ENCODE data around the gene NCOA1. TPM values are rescaled to one million over a fixed set of nuclear protein-coding genes. Genes with fewer than 3 reads are reported as not detected.

NCOA1 gene
- total RNA-seq, 1 experiment from 2014 or later: 4.1 TPM

- Histone ChIP-seq H3K4me2 (ENCODE audit: low read depth, low read length, poor library complexity, severe bottlenecking) (no peak overlapping the region), H2AFZ (ENCODE audit: low read length) (no peak overlapping the region), H3K79me2 (ENCODE audit: low read length) (no peaks in the 10 kb centered on the region), H3K4me3 (ENCODE audit: low read length) (no peak overlapping the region), H3K9ac (ENCODE audit: low read length) (no peak overlapping the region), H3K36me3 (ENCODE audit: insufficient read depth, low read length) (no peaks in the 10 kb centered on the region), H4K20me1 (ENCODE audit: insufficient read depth, low read depth, low read length) (0 out of 2 replicates have a peak, but pooled peaks cover 3% of the 10 kb centered on the region), H3K9me3 (ENCODE audit: low read length) (no peaks in the 10 kb centered on the region), H3K4me1 (ENCODE audit: low read length) (peaks cover 4% of the 10 kb centered on the region; the same call in 1 of the 2 replicates), H3K27ac (ENCODE audit: low read length) (no peak overlapping the region), H3K9me2 (replicated peaks; ENCODE audit: insufficient read depth, low read length) (no peaks in the 10 kb centered on the region), H3K27me3 (ENCODE audit: low read length) (no peaks in the 10 kb centered on the region)
- DNase-seq: peak; percentile 23
These were observed 151.3 kb downstream of the NCOA1 start for GRCh38 chr2:24642351-24642750.

- Histone ChIP-seq H3K79me2 (ENCODE audit: low read length) (no peaks in the 10 kb centered on the region), H3K4me1 (ENCODE audit: low read length) (peaks cover 4% of the 10 kb centered on the region; the same call in 1 of the 2 replicates), H3K36me3 (ENCODE audit: insufficient read depth, low read length) (no peaks in the 10 kb centered on the region), H3K4me2 (ENCODE audit: low read depth, low read length, poor library complexity, severe bottlenecking) (no peak overlapping the region), H4K20me1 (ENCODE audit: insufficient read depth, low read depth, low read length) (0 out of 2 replicates have a peak, but pooled peaks cover 3% of the 10 kb centered on the region), H3K9me2 (replicated peaks; ENCODE audit: insufficient read depth, low read length) (no peaks in the 10 kb centered on the region), H3K27me3 (ENCODE audit: low read length) (no peaks in the 10 kb centered on the region), H3K4me3 (ENCODE audit: low read length) (no peak overlapping the region), H3K9me3 (ENCODE audit: low read length) (no peaks in the 10 kb centered on the region), H2AFZ (ENCODE audit: low read length) (no peak overlapping the region), H3K9ac (ENCODE audit: low read length) (no peak overlapping the region), H3K27ac (ENCODE audit: low read length) (no peak overlapping the region)
- peak; percentile 30 for DNase-seq
These were observed 152.0 kb downstream of the NCOA1 start for GRCh38 chr2:24643051-24643450.

- Histone ChIP-seq H3K79me2 (ENCODE audit: low read length) (no peaks in the 10 kb centered on the region), H3K4me3 (ENCODE audit: low read length) (no peak overlapping the region), H3K9ac (ENCODE audit: low read length) (no peak overlapping the region), H3K4me2 (ENCODE audit: low read depth, low read length, poor library complexity, severe bottlenecking) (no peak overlapping the region), H3K36me3 (ENCODE audit: insufficient read depth, low read length) (no peaks in the 10 kb centered on the region), H3K9me3 (ENCODE audit: low read length) (no peaks in the 10 kb centered on the region), H3K27ac (ENCODE audit: low read length) (no peak overlapping the region), H3K4me1 (ENCODE audit: low read length) (peaks cover 4% of the 10 kb centered on the region; the same call in 1 of the 2 replicates), H4K20me1 (ENCODE audit: insufficient read depth, low read depth, low read length) (0 out of 2 replicates have a peak, but pooled peaks cover 3% of the 10 kb centered on the region), H2AFZ (ENCODE audit: low read length) (no peak overlapping the region), H3K9me2 (replicated peaks; ENCODE audit: insufficient read depth, low read length) (no peaks in the 10 kb centered on the region), H3K27me3 (ENCODE audit: low read length) (no peaks in the 10 kb centered on the region)
- DNase-seq: no peak
These were observed 153.0 kb downstream of the NCOA1 start for GRCh38 chr2:24644032-24644431.

GRCh38 chr2:24650997-24651642, 160.1 kb downstream of the NCOA1 start:
- no peak overlapping the region for H3K4me2 ChIP-seq (ENCODE audit: low read depth, low read length, poor library complexity, severe bottlenecking)
- H3K4me3 ChIP-seq (ENCODE audit: low read length): no peak overlapping the region
- H3K36me3 ChIP-seq (ENCODE audit: insufficient read depth, low read length): no peaks in the 10 kb centered on the region
- no peak overlapping the region for H2AFZ ChIP-seq (ENCODE audit: low read length)
- H3K9me3 ChIP-seq (ENCODE audit: low read length): no peaks in the 10 kb centered on the region
- no peaks in the 10 kb centered on the region for H3K79me2 ChIP-seq (ENCODE audit: low read length)
- DNase-seq: no peak
- no peaks in the 10 kb centered on the region for H3K9me2 ChIP-seq (replicated peaks; ENCODE audit: insufficient read depth, low read length)
- no peak overlapping the region for H3K9ac ChIP-seq (ENCODE audit: low read length)
- no peak overlapping the region for H3K27ac ChIP-seq (ENCODE audit: low read length)
- no peaks in the 10 kb centered on the region for H3K27me3 ChIP-seq (ENCODE audit: low read length)
- H3K4me1 ChIP-seq (ENCODE audit: low read length): peaks cover 10% of the 10 kb centered on the region
- peaks cover 12% of the 10 kb centered on the region; the same call in 1 of the 2 replicates for H4K20me1 ChIP-seq (ENCODE audit: insufficient read depth, low read depth, low read length)

- Histone ChIP-seq H3K9ac (ENCODE audit: low read length) (no peak overlapping the region), H4K20me1 (ENCODE audit: insufficient read depth, low read depth, low read length) (peaks cover 16% of the 10 kb centered on the region; the same call in 1 of the 2 replicates)
These were observed 160.6 kb downstream of the NCOA1 start for GRCh38 chr2:24651643-24652003.

GRCh38 chr2:24652265-24653182, 161.5 kb downstream of the NCOA1 start:
- Histone ChIP-seq H3K4me3 (ENCODE audit: low read length) (no peak overlapping the region), H3K27ac (ENCODE audit: low read length) (no peak overlapping the region), H3K9ac (ENCODE audit: low read length) (no peak overlapping the region), H4K20me1 (ENCODE audit: insufficient read depth, low read depth, low read length) (peaks cover 13% of the 10 kb centered on the region; the same call in 1 of the 2 replicates), H3K36me3 (ENCODE audit: insufficient read depth, low read length) (no peaks in the 10 kb centered on the region), H3K79me2 (ENCODE audit: low read length) (no peaks in the 10 kb centered on the region), H3K9me3 (ENCODE audit: low read length) (no peaks in the 10 kb centered on the region), H3K4me1 (ENCODE audit: low read length) (peaks cover 10% of the 10 kb centered on the region), H3K4me2 (ENCODE audit: low read depth, low read length, poor library complexity, severe bottlenecking) (no peak overlapping the region), H3K9me2 (replicated peaks; ENCODE audit: insufficient read depth, low read length) (no peaks in the 10 kb centered on the region), H3K27me3 (ENCODE audit: low read length) (no peaks in the 10 kb centered on the region), H2AFZ (ENCODE audit: low read length) (no peak overlapping the region)
- peak; percentile 45 for DNase-seq

More at GRCh38 chr2:24651643-24652003, 160.6 kb downstream of the NCOA1 start:
- Histone ChIP-seq H2AFZ (ENCODE audit: low read length) (no peak overlapping the region), H3K9me2 (replicated peaks; ENCODE audit: insufficient read depth, low read length) (no peaks in the 10 kb centered on the region), H3K27me3 (ENCODE audit: low read length) (no peaks in the 10 kb centered on the region), H3K4me1 (ENCODE audit: low read length) (peaks cover 10% of the 10 kb centered on the region), H3K36me3 (ENCODE audit: insufficient read depth, low read length) (no peaks in the 10 kb centered on the region), H3K4me2 (ENCODE audit: low read depth, low read length, poor library complexity, severe bottlenecking) (no peak overlapping the region), H3K9me3 (ENCODE audit: low read length) (no peaks in the 10 kb centered on the region), H3K4me3 (ENCODE audit: low read length) (no peak overlapping the region), H3K79me2 (ENCODE audit: low read length) (no peaks in the 10 kb centered on the region), H3K27ac (ENCODE audit: low read length) (no peak overlapping the region)
- no peak for DNase-seq

GRCh38 chr2:24657818-24658217, 166.8 kb downstream of the NCOA1 start:
- Histone ChIP-seq H3K27ac (ENCODE audit: low read length) (no peak overlapping the region), H3K4me2 (ENCODE audit: low read depth, low read length, poor library complexity, severe bottlenecking) (no peak overlapping the region), H3K79me2 (ENCODE audit: low read length) (no peaks in the 10 kb centered on the region), H3K27me3 (ENCODE audit: low read length) (no peaks in the 10 kb centered on the region), H3K9me2 (replicated peaks; ENCODE audit: insufficient read depth, low read length) (no peaks in the 10 kb centered on the region), H3K4me1 (ENCODE audit: low read length) (peaks cover 2% of the 10 kb centered on the region), H3K9me3 (ENCODE audit: low read length) (no peaks in the 10 kb centered on the region), H3K36me3 (ENCODE audit: insufficient read depth, low read length) (no peaks in the 10 kb centered on the region), H4K20me1 (ENCODE audit: insufficient read depth, low read depth, low read length) (peaks cover 15% of the 10 kb centered on the region; the same call in 1 of the 2 replicates), H3K4me3 (ENCODE audit: low read length) (no peak overlapping the region), H3K9ac (ENCODE audit: low read length) (no peak overlapping the region), H2AFZ (ENCODE audit: low read length) (no peak overlapping the region)
- DNase-seq: no peak

GRCh38 chr2:24658531-24659202, 167.6 kb downstream of the NCOA1 start:
- H3K4me3 ChIP-seq (ENCODE audit: low read length): no peak overlapping the region
- no peaks in the 10 kb centered on the region for H3K27me3 ChIP-seq (ENCODE audit: low read length)
- no peaks in the 10 kb centered on the region for H3K9me3 ChIP-seq (ENCODE audit: low read length)
- no peak overlapping the region for H3K4me2 ChIP-seq (ENCODE audit: low read depth, low read length, poor library complexity, severe bottlenecking)
- no peaks in the 10 kb centered on the region for H3K36me3 ChIP-seq (ENCODE audit: insufficient read depth, low read length)
- no peaks in the 10 kb centered on the region for H3K9me2 ChIP-seq (replicated peaks; ENCODE audit: insufficient read depth, low read length)
- H3K79me2 ChIP-seq (ENCODE audit: low read length): no peaks in the 10 kb centered on the region
- H4K20me1 ChIP-seq (ENCODE audit: insufficient read depth, low read depth, low read length): peaks cover 13% of the 10 kb centered on the region; the same call in 1 of the 2 replicates
- H3K4me1 ChIP-seq (ENCODE audit: low read length): no peaks in the 10 kb centered on the region
- no peak overlapping the region for H3K27ac ChIP-seq (ENCODE audit: low read length)
- no peak overlapping the region for H2AFZ ChIP-seq (ENCODE audit: low read length)
- H3K9ac ChIP-seq (ENCODE audit: low read length): no peak overlapping the region
- peak; percentile 5 for DNase-seq

Data from Karpas-422 (cell line).